Neural cell (in vitro differentiated cells): Measurements from ENCODE around the gene TSEN2. TPM values are rescaled to one million over a fixed set of nuclear protein-coding genes. Genes with fewer than 3 reads are reported as not detected.
"Not testable (repeated sequence)": the region's sequence is repeated elsewhere in the genome, so short reads cannot be mapped to it uniquely, and the experiment has no call there.

Source experiments
- H2AFZ ChIP-seq: fragments of 200-600, 300-800 bp; sonication (generic), shearing (Covaris generic); 2 replicates; pipeline ENCODE4 v1.6.0; 2014; ENCODE audit warnings: low read depth, mild to moderate bottlenecking, antibody characterized with exemption, low read length, moderate library complexity
- H3F3A ChIP-seq: fragments of 200-600 bp; shearing (Covaris generic); 2 replicates; pipeline ENCODE4 v1.6.1; 2016; ENCODE audit warnings: mild to moderate bottlenecking, moderate library complexity, mixed read lengths, antibody characterized with exemption, low read length; ENCODE audit not compliant: insufficient read depth, poor library complexity, severe bottlenecking
- H3K27ac ChIP-seq: fragments of 200-600, 300-800 bp; sonication (generic), shearing (Covaris generic); 2 replicates; pipeline ENCODE4 v1.5.1; 2014; ENCODE audit warnings: mild to moderate bottlenecking, low read length, moderate library complexity
- H3K27me3 ChIP-seq: fragments of 300-800, 200-600 bp; sonication (generic), shearing (Covaris generic); 2 replicates; pipeline ENCODE4 v1.6.0; 2014; ENCODE audit warnings: mild to moderate bottlenecking, low read depth, low read length, moderate library complexity; ENCODE audit not compliant: insufficient read depth
- H3K36me3 ChIP-seq: fragments of 300-800, 200-600 bp; sonication (generic), shearing (Covaris generic); 2 replicates; pipeline ENCODE4 v1.5.1; 2014; ENCODE audit warnings: mild to moderate bottlenecking, antibody characterized with exemption, low read length, moderate library complexity; ENCODE audit not compliant: insufficient read depth
- H3K4me2 ChIP-seq: fragments of 300-800, 200-600 bp; sonication (generic), shearing (Covaris generic); 2 replicates; pipeline ENCODE4 v1.6.0; 2014; ENCODE audit warnings: mild to moderate bottlenecking, low read length
- H3K4me3 ChIP-seq: fragments of 300-800, 200-600 bp; sonication (generic), shearing (Covaris generic); 2 replicates; pipeline ENCODE4 v1.5.1; 2014; ENCODE audit warnings: mild to moderate bottlenecking, low read length, moderate library complexity
- H3K79me2 ChIP-seq: fragments of 200-600 bp; shearing (Covaris generic); replicated peaks from 2 replicates; pipeline ENCODE4 v1.6.0; 2014; ENCODE audit warnings: mild to moderate bottlenecking, low read length, moderate library complexity; ENCODE audit not compliant: insufficient read depth
- H3K9ac ChIP-seq: fragments of 300-800, 200-600 bp; sonication (generic), shearing (Covaris generic); 2 replicates; pipeline ENCODE4 v1.6.1; 2016; ENCODE audit warnings: mild to moderate bottlenecking, low read length, mixed read lengths
- H3K9me2 ChIP-seq: fragments of 200-600 bp; shearing (Covaris generic); 2 replicates; pipeline ENCODE4 v1.6.1; 2016; ENCODE audit warnings: mild to moderate bottlenecking, low read length, mixed read lengths; ENCODE audit not compliant: insufficient read depth
- H3K9me3 ChIP-seq: fragments of 200-600, 300-800 bp; sonication (generic), shearing (Covaris generic); 2 replicates; pipeline ENCODE4 v1.6.1; 2016; ENCODE audit warnings: mild to moderate bottlenecking, mixed run types, low read length, moderate library complexity, mixed read lengths
- H4K20me1 ChIP-seq: fragments of 200-600 bp; shearing (Covaris generic); 2 replicates; pipeline ENCODE4 v1.6.1; 2016; ENCODE audit warnings: mild to moderate bottlenecking, mixed run types; ENCODE audit not compliant: insufficient read depth
- CTCF ChIP-seq: fragments of 450-650 bp; IDR thresholded peaks from 2 replicates; pipeline ENCODE4 v1.5.1; 2014; ENCODE audit warnings: antibody characterized with exemption, mild to moderate bottlenecking, moderate library complexity; ENCODE audit not compliant: poor library complexity, severe bottlenecking
- EP300 ChIP-seq: fragments of 450-650 bp; conservative IDR thresholded peaks from 2 replicates; pipeline ENCODE4 v1.6.1; 2014; ENCODE audit warnings: antibody characterized with exemption, mild to moderate bottlenecking, moderate library complexity; ENCODE audit not compliant: poor library complexity, severe bottlenecking
- EZH2 ChIP-seq: fragments of 200-600, 300-800 bp; shearing (Covaris generic), sonication (generic); IDR thresholded peaks from 2 replicates; pipeline ENCODE4 v1.6.1; 2014; ENCODE audit warnings: antibody characterized with exemption, low read length, borderline replicate concordance, mild to moderate bottlenecking; ENCODE audit not compliant: insufficient read depth, poor library complexity, severe bottlenecking
- MXI1 ChIP-seq: fragments of 450-650 bp; conservative IDR thresholded peaks from 2 replicates; pipeline ENCODE4 v1.6.1; 2014; ENCODE audit warnings: antibody characterized with exemption, mild to moderate bottlenecking; ENCODE audit not compliant: poor library complexity, severe bottlenecking
- POLR2AphosphoS5 ChIP-seq: IDR thresholded peaks from 2 replicates; pipeline ENCODE4 v1.6.1; 2012
- RAD21 ChIP-seq: fragments of 450-650 bp; conservative IDR thresholded peaks from 2 replicates; pipeline ENCODE4 v1.6.1; 2014; ENCODE audit warnings: antibody characterized with exemption, mild to moderate bottlenecking, moderate library complexity
- REST ChIP-seq: IDR thresholded peaks from 2 replicates; pipeline ENCODE4 v1.6.1; 2012; ENCODE audit warnings: borderline replicate concordance
- SMC3 ChIP-seq: fragments of 450-650 bp; conservative IDR thresholded peaks from 2 replicates; pipeline ENCODE4 v1.6.1; 2014; ENCODE audit warnings: antibody characterized with exemption, mild to moderate bottlenecking, moderate library complexity; ENCODE audit not compliant: poor library complexity
- TAF1 ChIP-seq: IDR thresholded peaks from 2 replicates; pipeline ENCODE4 v1.6.1; 2012; ENCODE audit warnings: low read depth
- polyA plus RNA-seq: library from polyadenylated mRNA; depleted of rRNA; stranded (reverse); fragments of >200 nt; gene quantifications from 2 replicates; pipeline ENCODE4 v1.2.3, GENCODE V29; 2014

The TSEN2 gene
- polyA plus RNA-seq, 1 donor from 2014 or later = 22.6 TPM

GRCh38 chr3:12468276-12468675, 16.0 kb upstream of the TSEN2 start:
- H3K4me2 ChIP-seq = no peak overlapping the region
- no peaks in the 10 kb centered on the region for H3K27me3 ChIP-seq
- TF ChIP-seq EP300 (no peak), CTCF (no peak), POLR2AphosphoS5 (no peak), TAF1 (no peak), SMC3 (no peak), MXI1 (no peak), REST (no peak), RAD21 (no peak), EZH2 (no peak)
- H3K79me2 ChIP-seq = no peaks in the 10 kb centered on the region
- no peak overlapping the region for H3K27ac ChIP-seq
- no peak overlapping the region for H2AFZ ChIP-seq
- no peak overlapping the region for H3K9ac ChIP-seq
- H3K9me2 ChIP-seq = no peaks in the 10 kb centered on the region
- H4K20me1 ChIP-seq = no peaks in the 10 kb centered on the region
- no peak overlapping the region for H3K4me3 ChIP-seq
- H3F3A ChIP-seq = no peaks in the 10 kb centered on the region
- H3K36me3 ChIP-seq = no peaks in the 10 kb centered on the region
- H3K9me3 ChIP-seq = no peaks in the 10 kb centered on the region

- Histone ChIP-seq H3K9me3 (no peaks in the 10 kb centered on the region), H3K27ac (no peak overlapping the region), H4K20me1 (no peaks in the 10 kb centered on the region), H2AFZ (no peak overlapping the region), H3F3A (no peaks in the 10 kb centered on the region), H3K27me3 (no peaks in the 10 kb centered on the region), H3K4me2 (no peak overlapping the region), H3K4me3 (no peak overlapping the region), H3K9ac (no peak overlapping the region), H3K9me2 (no peaks in the 10 kb centered on the region), H3K36me3 (no peaks in the 10 kb centered on the region), H3K79me2 (no peaks in the 10 kb centered on the region)
- TF ChIP-seq TAF1 (no peak), SMC3 (no peak), POLR2AphosphoS5 (no peak), CTCF (no peak), MXI1 (no peak), RAD21 (no peak), EP300 (no peak), EZH2 (no peak), REST (no peak)
These were observed 15.5 kb upstream of the TSEN2 start for GRCh38 chr3:12468757-12469156.

GRCh38 chr3:12469222-12469621, 15.1 kb upstream of the TSEN2 start:
- H3K9me3 ChIP-seq, H3K9ac ChIP-seq, H2AFZ ChIP-seq, H4K20me1 ChIP-seq, H3K36me3 ChIP-seq, H3K4me2 ChIP-seq, H3F3A ChIP-seq, H3K27ac ChIP-seq, H3K9me2 ChIP-seq, H3K79me2 ChIP-seq, H3K4me3 ChIP-seq, H3K27me3 ChIP-seq: not testable (repeated sequence)
